PC-3 (cell line): ENCODE data around the gene KIF11. TPM values are rescaled to one million over a fixed set of nuclear protein-coding genes. Genes with fewer than 3 reads are reported as not detected.
A peak's percentile ranks its signal among the peaks of the same experiment; 100 is the strongest.
"Not testable (repeated sequence)": the region's sequence is repeated elsewhere in the genome, so short reads cannot be mapped to it uniquely, and the experiment has no call there.

Source experiments
- ATAC-seq: fragments of 200-7000 bp; cut with Tn5 transposase; 2 replicates; pipeline ENCODE4 v1.9.1; 2020; ENCODE audit warnings: mild to moderate bottlenecking, moderate library complexity
- BruUV-seq: library from RNA; stranded (reverse); fragments of 400-500 nt; replicated peaks from 2 replicates; lab custom pipeline; 2021; lab: Mats Ljungman, UMichigan
- CTCF ChIA-PET: fragments of 300-600 bp; sonication (Branson Sonifier 250); formaldehyde crosslinking; loops from one replicate; lab custom pipeline; 2022; ENCODE audit warnings: antibody characterized with exemption; lab: Charles Lee
- POLR2A ChIA-PET: fragments of 300-600 bp; sonication (Branson Sonifier 250); formaldehyde crosslinking; loops from one replicate; lab custom pipeline; 2022; ENCODE audit warnings: antibody characterized with exemption; ENCODE audit not compliant: unreplicated experiment; lab: Charles Lee
- DNase-seq: peaks from one replicate; pipeline ENCODE4 v3.0.0-alpha.2; 2015
- H2AFZ ChIP-seq: fragments of 300-600 bp; sonication (generic); 2 replicates; pipeline ENCODE4 v1.6.0; 2016; ENCODE audit warnings: antibody characterized with exemption, low read length
- H3F3A ChIP-seq: fragments of 300-600 bp; sonication (generic); one replicate; pipeline ENCODE4 v1.6.0; 2017; ENCODE audit warnings: antibody characterized with exemption, low read length, control low read depth, mild to moderate bottlenecking; ENCODE audit not compliant: unreplicated experiment
- H3K27ac ChIP-seq: fragments of 300-600 bp; sonication (generic); 2 replicates; pipeline ENCODE4 v1.5.1; 2016; ENCODE audit warnings: mild to moderate bottlenecking, low read length
- H3K27me3 ChIP-seq: fragments of 300-600 bp; sonication (generic); 2 replicates; pipeline ENCODE4 v1.6.1; 2016; ENCODE audit warnings: low read length, mixed read lengths
- H3K36me3 ChIP-seq: fragments of 300-600 bp; sonication (generic); 2 replicates; pipeline ENCODE4 v1.6.1; 2016; ENCODE audit warnings: low read depth, mixed run types, low read length, mixed read lengths
- H3K4me1 ChIP-seq: fragments of 300-600 bp; sonication (generic); 2 replicates; pipeline ENCODE4 v1.5.1; 2016; ENCODE audit warnings: low read length; ENCODE audit not compliant: insufficient read depth
- H3K4me2 ChIP-seq: fragments of 300-600 bp; sonication (generic); 2 replicates; pipeline ENCODE4 v1.6.0; 2016; ENCODE audit warnings: low read length
- H3K4me3 ChIP-seq: fragments of 300-600 bp; sonication (generic); 2 replicates; pipeline ENCODE4 v1.5.1; 2016; ENCODE audit warnings: mild to moderate bottlenecking, low read length, mixed read lengths
- H3K79me2 ChIP-seq: fragments of 300-600 bp; sonication (generic); 2 replicates; pipeline ENCODE4 v1.6.1; 2017; ENCODE audit warnings: low read length, mixed read lengths
- H3K9ac ChIP-seq: fragments of 300-600 bp; sonication (generic); 2 replicates; pipeline ENCODE4 v1.6.0; 2016; ENCODE audit warnings: mild to moderate bottlenecking, low read length
- H3K9me2 ChIP-seq: fragments of 300-600 bp; sonication (generic); replicated peaks from 2 replicates; pipeline ENCODE4 v1.6.1; 2016; ENCODE audit warnings: mixed run types, low read length, mixed read lengths
- H3K9me3 ChIP-seq: fragments of 300-600 bp; sonication (generic); 2 replicates; pipeline ENCODE4 v1.6.1; 2016; ENCODE audit warnings: low read length, mixed read lengths
- H4K20me1 ChIP-seq: fragments of 300-600 bp; sonication (generic); 2 replicates; pipeline ENCODE4 v1.6.1; 2016; ENCODE audit warnings: low read length, mixed read lengths
- EZH2 ChIP-seq: fragments of 300-600 bp; sonication (generic); IDR thresholded peaks from one replicate; pipeline ENCODE4 v1.6.1; 2017; ENCODE audit warnings: antibody characterized with exemption, mild to moderate bottlenecking, low read length; ENCODE audit not compliant: unreplicated experiment
- EZH2phosphoT487 ChIP-seq: fragments of 300-600 bp; sonication (generic); IDR thresholded peaks from 2 replicates; pipeline ENCODE4 v1.6.1; 2018; ENCODE audit warnings: mild to moderate bottlenecking, antibody characterized with exemption, low read length, borderline replicate concordance
- intact Hi-C: fragments of 100-400 bp; cut with micrococcal nuclease; formaldehyde crosslinking; loops from 2 replicates; pipeline ENCODE4 v1.9.0; 2023
- total RNA-seq: library from RNA; depleted of rRNA; stranded (reverse); fragments of >200 nt; gene quantifications from 2 replicates; pipeline ENCODE4 v1.2.3, GENCODE V29; 2014
- TF ChIP-seq, protein P1 (sequence below): fragments of 300-600 bp; sonication (generic); conservative IDR thresholded peaks from 2 replicates; pipeline ENCODE4 v1.5.1; 2017; ENCODE audit warnings: antibody characterized with exemption, low read depth, mild to moderate bottlenecking, low read length

Gene KIF11
- total RNA-seq, 1 experiment from 2014 or later = 26.2 TPM

DNA sequence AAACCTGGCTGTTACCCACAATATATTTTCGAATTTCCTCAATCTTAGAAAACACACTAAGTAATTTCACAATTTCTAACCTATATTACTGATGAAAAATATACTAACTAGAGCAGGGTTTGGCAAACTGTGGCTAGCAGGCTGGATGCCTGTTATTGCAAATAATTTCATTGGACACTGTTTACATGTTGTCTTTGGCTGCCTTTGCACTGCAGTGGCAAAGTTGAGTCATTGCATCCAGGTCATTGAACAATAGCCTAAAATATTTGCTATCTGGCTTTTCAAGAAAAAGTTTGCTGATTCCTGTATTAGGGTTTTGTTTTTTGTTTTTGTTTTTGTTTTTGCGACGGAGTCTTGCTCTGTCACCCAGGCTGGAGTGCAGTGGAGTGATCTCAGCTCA, 47.2 kb downstream of the KIF11 start:
- CTCF ChIA-PET = no interaction called here
- no peak overlapping the region for H3K4me2 ChIP-seq

DNA sequence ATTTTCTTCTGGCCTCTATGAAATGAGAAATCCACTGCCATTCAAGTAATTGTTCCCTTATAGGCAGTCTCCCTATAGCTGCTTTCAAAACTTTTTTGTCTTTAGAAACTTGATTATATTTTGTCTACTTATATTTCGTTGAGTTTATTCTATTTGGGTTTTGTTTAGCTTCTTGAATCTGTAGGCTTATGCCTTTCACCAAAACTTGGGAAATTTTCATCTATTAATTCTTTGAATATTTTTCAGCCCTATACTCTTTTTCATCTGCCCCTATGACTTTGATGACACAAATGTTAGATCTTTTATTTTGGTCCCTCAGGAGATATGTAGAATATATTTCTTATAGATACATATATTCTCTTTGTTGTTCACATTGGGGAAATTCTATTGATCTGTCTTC, 48.6 kb downstream of the KIF11 start:
- ChIA-PET POLR2A (no interaction called here), CTCF (no interaction called here)
- Histone ChIP-seq H3K27ac (no peak overlapping the region), H3K4me3 (no peak overlapping the region), H3F3A (no peaks in the 10 kb centered on the region), H3K9me2 (no peaks in the 10 kb centered on the region), H3K9me3 (no peaks in the 10 kb centered on the region), H2AFZ (no peak overlapping the region), H3K27me3 (no peaks in the 10 kb centered on the region), H3K4me2 (no peak overlapping the region), H4K20me1 (no peaks in the 10 kb centered on the region), H3K36me3 (peaks cover 45% of the 10 kb centered on the region), H3K9ac (no peak overlapping the region), H3K4me1 (peaks cover 9% of the 10 kb centered on the region), H3K79me2 (peaks cover 7% of the 10 kb centered on the region)
- ATAC-seq (no peak), DNase-seq (no peak)
- TF ChIP-seq, protein P1, sequence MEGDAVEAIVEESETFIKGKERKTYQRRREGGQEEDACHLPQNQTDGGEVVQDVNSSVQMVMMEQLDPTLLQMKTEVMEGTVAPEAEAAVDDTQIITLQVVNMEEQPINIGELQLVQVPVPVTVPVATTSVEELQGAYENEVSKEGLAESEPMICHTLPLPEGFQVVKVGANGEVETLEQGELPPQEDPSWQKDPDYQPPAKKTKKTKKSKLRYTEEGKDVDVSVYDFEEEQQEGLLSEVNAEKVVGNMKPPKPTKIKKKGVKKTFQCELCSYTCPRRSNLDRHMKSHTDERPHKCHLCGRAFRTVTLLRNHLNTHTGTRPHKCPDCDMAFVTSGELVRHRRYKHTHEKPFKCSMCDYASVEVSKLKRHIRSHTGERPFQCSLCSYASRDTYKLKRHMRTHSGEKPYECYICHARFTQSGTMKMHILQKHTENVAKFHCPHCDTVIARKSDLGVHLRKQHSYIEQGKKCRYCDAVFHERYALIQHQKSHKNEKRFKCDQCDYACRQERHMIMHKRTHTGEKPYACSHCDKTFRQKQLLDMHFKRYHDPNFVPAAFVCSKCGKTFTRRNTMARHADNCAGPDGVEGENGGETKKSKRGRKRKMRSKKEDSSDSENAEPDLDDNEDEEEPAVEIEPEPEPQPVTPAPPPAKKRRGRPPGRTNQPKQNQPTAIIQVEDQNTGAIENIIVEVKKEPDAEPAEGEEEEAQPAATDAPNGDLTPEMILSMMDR = no peak
- TF ChIP-seq EZH2 (no peak), EZH2phosphoT487 (no peak)
- BruUV-seq = no TSS peak
- intact Hi-C loops = no loop called here

More for the DNA sequence above, 47.2 kb downstream of the KIF11 start:
- intact Hi-C loops = no loop called here
- TF ChIP-seq, protein P1 = no peak
- TF ChIP-seq EZH2phosphoT487 = no peak
- no peak for TF ChIP-seq EZH2
- POLR2A ChIA-PET = no interaction called here
- Histone ChIP-seq H3K9me2 (no peaks in the 10 kb centered on the region), H2AFZ (no peak overlapping the region), H3F3A (no peaks in the 10 kb centered on the region), H3K4me1 (peaks cover 9% of the 10 kb centered on the region), H4K20me1 (0 out of 2 replicates have a peak, but pooled peaks cover 5% of the 10 kb centered on the region), H3K9me3 (no peaks in the 10 kb centered on the region), H3K36me3 (peaks cover 45% of the 10 kb centered on the region), H3K4me3 (no peak overlapping the region), H3K79me2 (peaks cover 7% of the 10 kb centered on the region), H3K27me3 (no peaks in the 10 kb centered on the region), H3K9ac (no peak overlapping the region), H3K27ac (no peak overlapping the region)
- no TSS peak for BruUV-seq
- ATAC-seq (peak; percentile 61), DNase-seq (peak; percentile 48)

DNA sequence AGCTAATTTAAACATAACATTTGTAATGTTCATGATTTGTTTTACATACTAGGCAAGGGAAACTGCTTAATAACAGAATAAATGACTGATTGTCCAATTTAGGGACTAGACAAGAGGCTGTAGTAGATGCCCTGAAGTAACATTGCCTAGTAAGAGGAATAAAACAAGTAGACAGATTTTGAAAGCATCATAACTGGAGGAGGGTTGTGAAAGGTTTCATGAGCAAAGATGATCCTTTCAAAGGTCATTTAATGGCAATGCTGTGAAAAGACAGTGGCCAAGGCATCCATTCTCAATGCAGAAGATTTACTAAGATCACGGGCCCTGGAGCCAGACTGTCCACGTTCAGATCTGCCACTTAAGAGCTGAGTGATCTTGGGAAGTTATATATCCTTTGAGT, 52.0 kb downstream of the KIF11 start:
- ATAC-seq (no peak), DNase-seq (no peak)
- Histone ChIP-seq H3K79me2 (peaks cover 7% of the 10 kb centered on the region), H4K20me1 (no peaks in the 10 kb centered on the region), H3K36me3 (peaks cover 49% of the 10 kb centered on the region), H3K27me3 (no peaks in the 10 kb centered on the region), H3K27ac (no peak overlapping the region), H2AFZ (no peak overlapping the region), H3K9me2 (no peaks in the 10 kb centered on the region), H3K9me3 (no peaks in the 10 kb centered on the region), H3K4me2 (no peak overlapping the region), H3K4me1 (peaks cover 9% of the 10 kb centered on the region), H3K4me3 (no peak overlapping the region), H3K9ac (no peak overlapping the region), H3F3A (no peaks in the 10 kb centered on the region)
- intact Hi-C loops = loop anchor here (2.0 kb wide), 1 partner anchor 54 kb away; no protein-coding TSS in a partner anchor
- TF ChIP-seq EZH2 = no peak
- TF ChIP-seq, protein P1 = no peak
- no peak for TF ChIP-seq EZH2phosphoT487
- POLR2A ChIA-PET = no interaction called here
- CTCF ChIA-PET = no interaction called here
- no TSS peak for BruUV-seq

DNA sequence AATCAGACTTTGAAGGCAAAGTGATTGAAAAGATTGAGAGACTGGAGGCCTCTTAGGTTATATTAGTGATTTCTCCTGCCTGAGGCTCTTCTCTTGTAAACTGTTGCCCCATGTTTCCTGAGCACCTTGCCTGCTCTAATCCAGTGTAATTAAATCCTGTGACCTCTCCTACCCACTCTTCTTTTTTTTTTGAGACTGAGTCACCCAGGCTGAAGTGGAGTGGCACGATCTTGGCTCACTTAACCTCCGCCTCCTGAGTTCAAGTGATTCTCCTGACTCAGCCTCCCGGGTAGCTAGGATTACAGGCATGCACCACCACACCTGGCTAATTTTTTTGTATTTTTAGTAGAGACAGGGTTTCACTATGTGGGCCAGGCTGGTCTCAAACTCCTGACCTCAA, 57.9 kb downstream of the KIF11 start:
- BruUV-seq, H3K4me2 ChIP-seq, H3K9me3 ChIP-seq, POLR2A ChIA-PET, ATAC-seq, H4K20me1 ChIP-seq, H3K79me2 ChIP-seq, CTCF ChIA-PET, H3K9ac ChIP-seq, H3K27me3 ChIP-seq, H3K4me3 ChIP-seq, H3K9me2 ChIP-seq, H3K27ac ChIP-seq, H3F3A ChIP-seq, H3K4me1 ChIP-seq, H2AFZ ChIP-seq, intact Hi-C loops: not testable (repeated sequence)
- peak; percentile 7 for DNase-seq
- peaks cover 69% of the 10 kb centered on the region for H3K36me3 ChIP-seq
